Effector memory CD8-positive, alpha-beta T cell (primary cell): ENCODE data around the gene ARHGEF28.
A peak's percentile ranks its signal among the peaks of the same experiment; 100 is the strongest.

Experiments used
- ATAC-seq: fragments of 150-1000 bp; cut with Tn5 transposase; replicated peaks from 2 replicates; pipeline ENCODE4 v1.10.0; 2021; ENCODE audit warnings: mild to moderate bottlenecking, moderate library complexity
- DNase-seq, 3 experiments: peaks; one replicate each; pipeline ENCODE4 v3.0.0; 2021
- H3K27ac Mint-ChIP-seq, 2 donors: one replicate each; pipeline ENCODE4 v1.8.0; 2022; ENCODE audit warnings: mild to moderate bottlenecking in 2 of 2, mixed read lengths in 2 of 2, moderate library complexity in 2 of 2
- H3K27me3 Mint-ChIP-seq, 2 donors: one replicate each; pipeline ENCODE4 v1.8.0; 2022; ENCODE audit warnings: mixed read lengths in 2 of 2
- H3K36me3 Mint-ChIP-seq: one replicate; pipeline ENCODE4 v1.8.0; 2022; ENCODE audit warnings: mild to moderate bottlenecking, moderate library complexity, mixed read lengths; ENCODE audit not compliant: insufficient read depth
- H3K4me1 Mint-ChIP-seq, 2 donors: one replicate each; pipeline ENCODE4 v1.8.0; 2022; ENCODE audit warnings: low read depth in 2 of 2, mixed read lengths in 2 of 2
- H3K4me3 Mint-ChIP-seq, 2 donors: one replicate each; pipeline ENCODE4 v1.8.0; 2022; ENCODE audit warnings: mild to moderate bottlenecking in 2 of 2, mixed read lengths in 2 of 2, moderate library complexity in 2 of 2
- H3K9me3 Mint-ChIP-seq, 2 donors: one replicate each; pipeline ENCODE4 v1.8.0; 2022; ENCODE audit warnings: mixed read lengths in 2 of 2

The ARHGEF28 gene

GRCh38 chr5:73751254-73751914 lies 125.4 kb downstream of the ARHGEF28 start:
- Mint-ChIP-seq H3K27ac (peak overlapping the region; percentile 8 to 91), H3K27me3 (peaks cover 0 to 54% of the 10 kb centered on the region in 2 donors), H3K9me3 (no peaks in the 10 kb centered on the region), H3K4me3 (peak overlapping the region; percentile 31 to 75), H3K4me1 (peaks cover 4 to 10% of the 10 kb centered on the region in 2 donors), H3K36me3 (peaks cover 3% of the 10 kb centered on the region)
- ATAC-seq (peak; percentile 12), DNase-seq (no peak)

DNA sequence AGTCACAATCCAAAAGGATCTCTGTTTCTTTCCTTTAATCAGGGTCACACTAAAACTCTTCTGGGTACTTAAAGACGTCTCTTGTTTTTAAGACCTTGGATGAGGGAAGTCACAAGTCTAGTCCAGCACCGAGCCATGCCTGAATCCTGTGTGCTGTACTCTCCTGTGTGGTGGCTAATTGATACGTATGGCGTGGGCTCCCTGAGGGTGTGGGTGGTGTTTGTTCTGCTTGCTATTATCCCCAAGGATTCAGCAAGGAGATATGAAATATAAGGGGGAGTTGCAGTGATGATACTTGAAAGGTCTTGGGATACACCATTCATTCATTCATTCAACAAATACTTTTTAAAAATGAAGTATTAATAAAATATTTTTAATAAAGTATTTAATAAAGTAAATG lies 128.3 kb downstream of the ARHGEF28 start:
- Mint-ChIP-seq H3K9me3 (no peaks in the 10 kb centered on the region), H3K36me3 (no peaks in the 10 kb centered on the region), H3K27ac (no peak overlapping the region), H3K27me3 (peaks cover 0 to 45% of the 10 kb centered on the region in 2 donors), H3K4me1 (peaks cover 4 to 10% of the 10 kb centered on the region in 2 donors), H3K4me3 (no peak overlapping the region)
- DNase-seq (no peak), ATAC-seq (no peak)

GRCh38 chr5:73757416-73757815 lies 131.4 kb downstream of the ARHGEF28 start:
- no peaks in the 10 kb centered on the region for H3K36me3 Mint-ChIP-seq
- H3K4me1 Mint-ChIP-seq, result no peaks in the 10 kb centered on the region
- DNase-seq, result no peak
- H3K27ac Mint-ChIP-seq, result no peak overlapping the region
- no peak overlapping the region for H3K4me3 Mint-ChIP-seq
- H3K9me3 Mint-ChIP-seq, result no peaks in the 10 kb centered on the region
- ATAC-seq, result no peak
- peaks cover 0 to 22% of the 10 kb centered on the region in 2 donors for H3K27me3 Mint-ChIP-seq

- Mint-ChIP-seq H3K27ac (peak overlapping the region in 1 of 2 donors; percentile 24), H3K36me3 (no peaks in the 10 kb centered on the region), H3K9me3 (no peaks in the 10 kb centered on the region), H3K27me3 (peaks cover 0 to 10% of the 10 kb centered on the region in 2 donors), H3K4me1 (no peaks in the 10 kb centered on the region), H3K4me3 (no peak overlapping the region)
- no peak for ATAC-seq
- no peak for DNase-seq
These were observed 133.8 kb downstream of the ARHGEF28 start for GRCh38 chr5:73759771-73760170.

- H3K27me3 Mint-ChIP-seq, result peaks cover 0 to 10% of the 10 kb centered on the region in 2 donors
- no peaks in the 10 kb centered on the region for H3K4me1 Mint-ChIP-seq
- H3K9me3 Mint-ChIP-seq, result peaks cover 0 to 3% of the 10 kb centered on the region in 2 donors
- ATAC-seq (no peak), DNase-seq (no peak)
- H3K36me3 Mint-ChIP-seq, result no peaks in the 10 kb centered on the region
- H3K4me3 Mint-ChIP-seq, result no peak overlapping the region
- H3K27ac Mint-ChIP-seq, result no peak overlapping the region
These were observed 137.5 kb downstream of the ARHGEF28 start for GRCh38 chr5:73763300-73764032.

GRCh38 chr5:73764586-73764985 lies 138.6 kb downstream of the ARHGEF28 start:
- H3K4me1 Mint-ChIP-seq, result no peaks in the 10 kb centered on the region
- H3K27ac Mint-ChIP-seq, result no peak overlapping the region
- H3K4me3 Mint-ChIP-seq, result no peak overlapping the region
- peaks cover 0 to 3% of the 10 kb centered on the region in 2 donors for H3K9me3 Mint-ChIP-seq
- peaks cover 0 to 10% of the 10 kb centered on the region in 2 donors for H3K27me3 Mint-ChIP-seq
- no peaks in the 10 kb centered on the region for H3K36me3 Mint-ChIP-seq
- ATAC-seq (no peak), DNase-seq (no peak)

DNA sequence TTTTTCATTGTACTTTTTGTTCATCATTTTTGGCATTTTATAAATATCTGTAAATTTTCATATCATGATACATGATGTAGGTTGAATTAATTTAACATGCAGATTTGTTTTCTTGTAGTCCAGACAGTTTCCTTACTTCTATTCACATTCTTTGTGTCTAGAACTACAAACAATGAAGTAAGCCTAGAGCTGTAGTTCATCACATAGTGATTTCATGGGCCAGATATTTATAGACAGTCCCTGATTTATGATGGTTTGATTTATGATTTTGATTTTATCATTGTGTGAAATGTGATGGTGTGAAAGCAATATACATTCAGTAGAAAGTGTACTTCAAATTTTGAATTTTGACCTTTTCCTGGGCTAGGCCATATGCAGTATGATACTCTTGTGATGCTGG lies 139.0 kb downstream of the ARHGEF28 start:
- ATAC-seq (no peak), DNase-seq (no peak)
- H3K36me3 Mint-ChIP-seq, result no peaks in the 10 kb centered on the region
- peaks cover 0 to 3% of the 10 kb centered on the region in 2 donors for H3K9me3 Mint-ChIP-seq
- H3K4me3 Mint-ChIP-seq, result no peak overlapping the region
- no peak overlapping the region for H3K27ac Mint-ChIP-seq
- peaks cover 0 to 10% of the 10 kb centered on the region in 2 donors for H3K27me3 Mint-ChIP-seq
- H3K4me1 Mint-ChIP-seq, result no peaks in the 10 kb centered on the region

GRCh38 chr5:73766902-73767301 lies 140.9 kb downstream of the ARHGEF28 start:
- DNase-seq, result no peak
- H3K4me3 Mint-ChIP-seq, result no peak overlapping the region
- no peak for ATAC-seq
- no peaks in the 10 kb centered on the region for H3K4me1 Mint-ChIP-seq
- H3K36me3 Mint-ChIP-seq, result no peaks in the 10 kb centered on the region
- peaks cover 0 to 10% of the 10 kb centered on the region in 2 donors for H3K27me3 Mint-ChIP-seq
- H3K27ac Mint-ChIP-seq, result no peak overlapping the region
- peaks cover 0 to 3% of the 10 kb centered on the region in 2 donors for H3K9me3 Mint-ChIP-seq

- Mint-ChIP-seq H3K36me3 (no peaks in the 10 kb centered on the region), H3K4me1 (no peaks in the 10 kb centered on the region), H3K27ac (no peak overlapping the region), H3K27me3 (peaks cover 0 to 6% of the 10 kb centered on the region in 2 donors), H3K9me3 (peaks cover 0 to 3% of the 10 kb centered on the region in 2 donors), H3K4me3 (no peak overlapping the region)
- ATAC-seq (no peak), DNase-seq (no peak)
These were observed 144.4 kb downstream of the ARHGEF28 start for GRCh38 chr5:73770172-73771025.

GRCh38 chr5:73774924-73775323 lies 148.9 kb downstream of the ARHGEF28 start:
- H3K27ac Mint-ChIP-seq, result no peak overlapping the region
- DNase-seq, result no peak
- H3K9me3 Mint-ChIP-seq, result no peaks in the 10 kb centered on the region
- ATAC-seq, result no peak
- no peaks in the 10 kb centered on the region for H3K36me3 Mint-ChIP-seq
- no peak overlapping the region for H3K4me3 Mint-ChIP-seq
- no peaks in the 10 kb centered on the region for H3K4me1 Mint-ChIP-seq
- H3K27me3 Mint-ChIP-seq, result peaks cover 0 to 6% of the 10 kb centered on the region in 2 donors

DNA sequence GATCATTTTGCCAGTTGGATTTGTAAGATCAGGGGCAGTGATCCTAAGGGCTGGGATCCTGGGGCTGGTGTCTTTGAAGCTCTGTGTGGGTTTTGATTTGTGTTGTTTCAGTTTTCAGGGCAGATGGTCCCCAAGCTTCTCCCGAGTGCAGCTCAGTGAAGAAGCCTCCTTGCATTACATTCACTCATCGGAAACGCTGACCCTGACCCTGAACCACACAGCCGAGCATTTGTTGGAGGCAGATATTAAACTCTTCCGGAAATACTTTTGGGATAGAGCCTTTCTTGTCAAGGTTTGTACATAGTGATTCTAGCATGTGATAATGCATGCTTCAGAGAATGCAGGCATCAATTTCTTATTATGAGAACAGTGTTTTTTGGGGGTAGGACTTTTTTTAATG lies 150.4 kb downstream of the ARHGEF28 start:
- Mint-ChIP-seq H3K27me3 (peaks cover 0 to 15% of the 10 kb centered on the region in 2 donors), H3K4me3 (no peak overlapping the region), H3K9me3 (no peaks in the 10 kb centered on the region), H3K36me3 (no peaks in the 10 kb centered on the region), H3K4me1 (no peaks in the 10 kb centered on the region), H3K27ac (no peak overlapping the region)
- DNase-seq (no peak), ATAC-seq (no peak)

GRCh38 chr5:73777192-73777591 lies 151.2 kb downstream of the ARHGEF28 start:
- H3K4me3 Mint-ChIP-seq, result no peak overlapping the region
- no peaks in the 10 kb centered on the region for H3K4me1 Mint-ChIP-seq
- H3K9me3 Mint-ChIP-seq, result no peaks in the 10 kb centered on the region
- H3K27ac Mint-ChIP-seq, result no peak overlapping the region
- peaks cover 0 to 15% of the 10 kb centered on the region in 2 donors for H3K27me3 Mint-ChIP-seq
- ATAC-seq (no peak), DNase-seq (no peak)
- H3K36me3 Mint-ChIP-seq, result no peaks in the 10 kb centered on the region

- Mint-ChIP-seq H3K4me3 (no peak overlapping the region), H3K4me1 (no peaks in the 10 kb centered on the region), H3K27me3 (peaks cover 0 to 25% of the 10 kb centered on the region in 2 donors), H3K27ac (no peak overlapping the region), H3K36me3 (no peaks in the 10 kb centered on the region), H3K9me3 (no peaks in the 10 kb centered on the region)
- ATAC-seq, result no peak
- no peak for DNase-seq
These were observed 154.5 kb downstream of the ARHGEF28 start for GRCh38 chr5:73780302-73781080.
